Inferior parietal cortex (tissue), 1 donor: ENCODE data around the gene NR2F1-AS1.

Source experiments
- DNase-seq: peaks from one replicate; pipeline ENCODE4 v3.0.0-alpha.2; 2016; ENCODE audit errors: extremely low spot score

NR2F1-AS1 gene

DNA sequence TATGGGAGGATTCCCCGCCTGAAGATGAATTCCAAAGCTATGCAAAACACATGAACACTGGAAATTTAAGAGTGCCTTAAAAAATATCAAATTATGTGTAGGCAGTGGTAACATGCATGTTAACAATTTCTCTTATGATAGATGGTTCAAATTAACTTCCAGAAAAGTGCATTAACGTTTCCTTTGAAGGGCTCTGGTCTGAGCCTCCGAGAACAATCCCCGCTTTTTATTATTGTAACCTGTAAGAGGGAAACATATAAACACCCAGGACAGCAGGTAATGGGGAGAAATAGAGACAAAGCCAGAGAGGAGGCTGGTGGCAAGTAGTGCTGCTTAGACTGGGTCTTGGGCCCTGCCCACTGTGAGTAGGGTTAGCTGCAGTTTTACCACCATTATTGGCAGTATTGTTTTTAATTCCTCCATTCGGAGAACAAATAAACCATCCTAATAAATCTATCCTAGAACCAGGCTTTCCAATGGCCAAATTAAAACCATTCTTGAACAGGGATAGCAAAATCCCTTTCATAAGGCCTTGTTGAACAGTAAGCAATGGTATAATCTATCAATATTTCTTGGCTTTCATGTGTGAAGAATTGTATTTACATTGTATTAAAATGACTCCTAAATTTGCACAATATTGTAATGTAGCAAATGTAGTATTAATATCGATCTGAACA lies 8.3 kb upstream of the NR2F1-AS1 start:
- DNase-seq = no peak

DNA sequence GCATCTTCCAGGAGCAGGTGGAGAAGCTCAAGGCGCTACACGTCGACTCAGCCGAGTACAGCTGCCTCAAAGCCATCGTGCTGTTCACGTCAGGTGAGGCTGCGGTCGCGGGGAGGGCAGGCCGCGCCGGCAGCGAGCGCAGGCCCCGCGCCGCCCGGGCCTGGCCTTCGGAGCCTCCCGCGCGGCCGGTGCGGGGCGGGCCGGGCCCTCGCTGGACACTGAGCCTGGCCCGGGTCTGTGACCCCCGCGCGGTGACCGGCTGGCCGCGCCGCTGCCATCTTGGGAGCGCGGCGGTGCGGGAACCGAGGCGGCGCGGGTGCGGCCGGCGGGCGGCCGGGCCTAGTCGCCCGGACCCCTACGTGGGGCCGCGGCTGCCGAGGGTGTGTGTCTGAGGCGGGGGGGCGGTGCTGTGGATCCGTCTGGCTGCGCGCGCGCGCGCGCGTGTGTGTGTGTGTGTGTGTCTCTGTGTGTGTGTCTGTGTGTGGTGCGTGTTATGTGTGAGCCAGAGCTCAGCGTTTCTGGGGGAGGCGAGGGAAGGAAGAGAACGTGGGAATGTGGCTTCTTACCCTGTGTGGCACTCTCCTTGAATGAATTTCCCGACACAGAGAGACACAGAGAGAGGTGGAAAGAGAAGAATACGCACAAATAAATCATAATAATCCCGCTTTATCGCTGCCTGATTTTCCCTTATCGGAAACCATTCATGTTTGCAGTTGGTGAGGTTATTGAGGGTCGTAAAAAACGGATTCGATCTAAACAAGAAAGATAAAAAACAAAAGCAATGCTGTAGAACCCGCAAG lies 7.5 kb upstream of the NR2F1-AS1 start:
- DNase-seq = no peak

DNA sequence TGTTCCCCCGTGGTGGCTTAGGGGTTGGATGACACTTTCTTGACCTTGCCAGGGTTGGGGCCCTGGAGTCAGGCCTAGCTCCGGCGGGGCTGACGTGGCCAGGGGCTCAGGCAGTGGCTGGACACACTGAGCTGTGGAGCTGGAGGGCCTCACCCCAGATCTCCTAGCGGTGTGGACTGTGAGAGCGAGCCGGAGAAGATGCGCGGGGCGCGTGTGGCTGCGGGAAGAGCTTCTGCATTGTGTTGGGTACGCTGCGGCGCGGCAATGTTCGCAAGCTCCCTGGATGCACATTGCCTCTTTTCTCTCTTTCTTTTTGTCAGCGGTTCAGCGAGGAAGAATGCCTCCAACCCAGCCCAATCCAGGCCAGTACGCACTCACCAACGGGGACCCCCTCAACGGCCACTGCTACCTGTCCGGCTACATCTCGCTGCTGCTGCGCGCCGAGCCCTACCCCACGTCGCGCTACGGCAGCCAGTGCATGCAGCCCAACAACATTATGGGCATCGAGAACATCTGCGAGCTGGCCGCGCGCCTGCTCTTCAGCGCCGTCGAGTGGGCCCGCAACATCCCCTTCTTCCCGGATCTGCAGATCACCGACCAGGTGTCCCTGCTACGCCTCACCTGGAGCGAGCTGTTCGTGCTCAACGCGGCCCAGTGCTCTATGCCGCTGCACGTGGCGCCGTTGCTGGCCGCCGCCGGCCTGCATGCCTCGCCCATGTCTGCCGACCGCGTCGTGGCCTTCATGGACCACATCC lies 6.8 kb upstream of the NR2F1-AS1 start:
- DNase-seq = no peak

DNA sequence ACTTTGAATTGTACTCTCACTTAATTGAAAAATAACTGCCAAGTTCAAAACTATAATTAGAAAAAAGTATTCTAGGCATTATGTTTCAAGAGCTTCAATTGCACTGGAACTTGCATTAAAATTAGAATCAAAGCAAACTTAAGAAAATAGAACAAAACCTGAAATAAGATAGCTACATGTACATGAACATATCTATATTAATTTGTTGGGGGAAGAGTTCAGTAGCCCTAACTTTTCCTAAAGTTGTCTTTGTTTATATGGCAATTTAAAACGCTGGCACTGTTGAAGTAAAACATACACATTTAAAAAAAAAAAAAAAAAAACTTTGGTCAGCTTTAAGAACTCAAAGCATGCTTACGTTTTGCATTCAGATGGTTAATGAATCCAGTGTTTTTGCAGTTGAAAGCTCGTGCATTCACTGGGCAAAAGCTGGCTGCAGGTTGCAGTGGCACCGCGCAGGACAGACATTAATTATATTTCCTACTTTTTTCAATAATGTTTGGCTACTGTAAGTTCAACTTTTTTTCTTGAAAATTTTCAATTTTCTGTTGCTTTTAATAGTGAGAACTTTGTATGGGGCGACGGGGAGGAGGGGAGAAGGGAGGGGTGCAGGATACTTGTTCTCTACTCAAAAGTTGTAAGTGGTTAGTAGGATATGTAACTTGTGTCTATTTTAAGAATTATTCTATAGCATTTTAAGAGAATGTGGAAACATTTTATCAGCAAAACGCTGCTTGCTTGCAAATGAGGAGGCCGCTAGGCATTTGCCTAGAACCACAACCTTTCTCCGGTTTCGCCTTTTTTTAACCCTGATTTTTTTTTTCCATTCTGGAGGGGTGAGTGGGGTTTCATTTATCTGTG lies 5.9 kb upstream of the NR2F1-AS1 start:
- DNase-seq = no peak

DNA sequence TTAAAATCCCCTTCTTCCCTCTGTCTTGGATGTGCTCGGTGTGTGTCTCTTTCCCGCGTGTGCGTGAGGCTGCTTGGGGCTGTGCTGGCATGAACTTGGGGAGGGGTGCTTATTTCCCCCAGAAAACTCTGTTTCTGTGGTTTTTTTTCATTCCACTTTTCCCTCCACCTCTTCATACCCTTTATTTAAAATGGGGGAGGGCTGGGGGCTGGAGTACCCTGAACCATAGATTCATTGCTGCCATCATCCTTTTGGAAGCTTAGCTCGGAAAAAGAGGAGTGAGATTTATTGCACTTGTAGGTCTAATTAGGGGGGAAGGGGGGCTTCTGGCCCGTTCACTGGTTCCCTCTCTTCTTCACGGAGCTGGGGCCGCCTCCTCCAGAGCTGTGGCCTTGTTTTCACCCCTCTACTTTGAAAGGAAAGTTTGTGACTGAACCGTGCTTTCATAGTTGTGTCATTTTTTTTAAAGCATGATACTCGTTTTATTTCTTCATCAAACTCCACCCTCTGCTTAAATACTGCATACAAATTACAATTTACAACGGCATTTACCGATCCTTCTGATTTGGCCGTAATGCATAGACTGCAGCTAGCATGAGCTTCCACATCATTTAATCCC lies 4.9 kb upstream of the NR2F1-AS1 start:
- no peak for DNase-seq

DNA sequence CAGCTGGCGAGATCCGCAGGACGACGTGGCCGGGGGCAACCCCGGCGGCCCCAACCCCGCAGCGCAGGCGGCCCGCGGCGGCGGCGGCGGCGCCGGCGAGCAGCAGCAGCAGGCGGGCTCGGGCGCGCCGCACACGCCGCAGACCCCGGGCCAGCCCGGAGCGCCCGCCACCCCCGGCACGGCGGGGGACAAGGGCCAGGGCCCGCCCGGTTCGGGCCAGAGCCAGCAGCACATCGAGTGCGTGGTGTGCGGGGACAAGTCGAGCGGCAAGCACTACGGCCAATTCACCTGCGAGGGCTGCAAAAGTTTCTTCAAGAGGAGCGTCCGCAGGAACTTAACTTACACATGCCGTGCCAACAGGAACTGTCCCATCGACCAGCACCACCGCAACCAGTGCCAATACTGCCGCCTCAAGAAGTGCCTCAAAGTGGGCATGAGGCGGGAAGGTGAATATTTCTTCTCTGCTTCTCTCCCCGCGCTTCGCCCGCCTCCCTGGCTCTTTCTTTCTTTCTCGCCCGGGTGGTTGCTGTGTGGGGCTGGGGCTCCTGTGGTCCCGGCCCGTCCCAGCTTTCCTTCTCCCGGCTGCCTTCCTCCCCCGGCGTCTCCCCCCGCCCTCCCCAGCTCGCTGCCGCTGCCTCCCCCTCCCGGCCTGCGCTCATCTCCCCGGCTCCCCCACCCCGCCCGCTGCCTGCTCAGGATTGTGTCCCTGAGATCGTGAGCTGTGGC lies 4.2 kb upstream of the NR2F1-AS1 start:
- no peak for DNase-seq

DNA sequence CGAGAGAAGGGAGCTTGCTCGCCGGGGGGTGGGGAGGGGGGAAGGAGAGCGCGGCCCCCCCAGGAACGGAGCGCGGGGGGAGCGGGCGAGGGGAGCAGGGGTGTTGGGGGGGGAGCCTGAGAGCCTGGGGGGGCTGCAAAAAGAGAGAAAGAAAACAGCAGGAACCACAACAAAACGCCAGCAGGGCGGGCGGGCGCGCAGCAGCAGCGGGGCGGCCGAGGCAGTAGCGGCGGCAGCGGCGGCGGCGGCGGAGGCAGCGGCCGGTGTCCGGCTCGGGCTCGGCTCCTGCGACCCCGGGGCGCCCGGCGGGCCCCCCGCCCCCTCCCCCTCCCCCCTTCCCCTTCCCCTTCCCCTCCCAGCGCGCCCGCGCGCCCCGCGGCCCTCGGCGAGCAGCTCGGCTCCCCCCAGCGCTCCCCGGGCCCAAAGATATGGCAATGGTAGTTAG lies 3.6 kb upstream of the NR2F1-AS1 start:
- DNase-seq = no peak

DNA sequence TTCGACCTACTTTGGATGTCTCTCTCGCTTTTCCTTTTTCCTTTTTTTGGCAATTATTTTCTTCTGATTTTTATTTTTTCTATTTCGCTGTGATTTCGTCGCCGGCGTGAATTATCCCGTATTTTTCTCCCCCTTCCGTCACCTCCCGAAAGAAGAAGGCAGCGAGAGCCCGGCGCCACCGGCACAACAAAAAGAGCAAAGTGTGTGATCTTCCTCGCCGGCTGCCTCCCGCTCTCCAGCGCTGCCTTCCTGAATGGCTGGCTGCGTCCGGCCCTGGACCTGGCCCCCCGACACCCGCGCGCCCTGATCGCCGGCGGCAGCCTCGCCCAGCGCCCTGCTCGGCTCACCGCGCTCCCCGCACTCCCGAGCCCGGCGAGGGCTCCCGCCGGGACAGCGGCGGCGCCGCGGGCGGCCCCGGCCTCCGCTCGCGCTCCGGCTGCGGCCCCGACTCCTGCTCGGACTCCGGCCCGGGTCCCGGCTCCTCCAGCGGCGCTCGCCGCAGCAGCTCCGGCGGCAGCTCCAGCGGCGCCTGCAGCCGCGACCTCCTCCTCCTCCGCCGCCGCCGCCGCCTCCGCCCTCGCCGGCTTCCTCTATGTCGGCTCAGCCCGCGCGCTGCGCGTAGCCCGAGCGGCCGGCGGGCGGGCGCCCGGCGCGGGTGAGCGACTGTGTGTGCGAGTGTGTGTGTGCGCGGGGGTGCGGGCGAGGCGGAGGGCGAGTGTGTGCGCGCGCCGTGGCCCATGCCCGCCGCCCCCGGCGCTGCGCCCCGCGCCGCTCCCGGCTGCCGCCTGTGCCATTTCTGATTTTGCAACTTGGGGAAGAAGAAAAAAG lies 3.0 kb upstream of the NR2F1-AS1 start:
- no peak for DNase-seq

DNA sequence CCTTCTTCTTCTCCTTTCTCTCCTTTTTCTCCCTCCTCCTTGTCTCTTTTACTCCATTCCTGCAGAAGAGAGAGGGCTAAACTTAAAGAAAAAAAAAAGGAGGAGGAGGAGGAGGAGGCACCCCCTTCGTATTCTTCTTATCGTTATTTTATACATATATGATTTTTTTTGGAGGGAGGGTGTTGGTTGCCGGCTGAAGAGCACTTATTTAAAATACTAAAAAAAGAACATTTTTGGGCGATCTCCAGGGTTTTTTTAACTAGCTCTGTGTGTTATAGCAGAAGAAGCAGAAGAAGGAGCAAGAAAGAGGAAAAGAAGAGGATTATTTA lies 2.4 kb upstream of the NR2F1-AS1 start:
- no peak for DNase-seq

DNA sequence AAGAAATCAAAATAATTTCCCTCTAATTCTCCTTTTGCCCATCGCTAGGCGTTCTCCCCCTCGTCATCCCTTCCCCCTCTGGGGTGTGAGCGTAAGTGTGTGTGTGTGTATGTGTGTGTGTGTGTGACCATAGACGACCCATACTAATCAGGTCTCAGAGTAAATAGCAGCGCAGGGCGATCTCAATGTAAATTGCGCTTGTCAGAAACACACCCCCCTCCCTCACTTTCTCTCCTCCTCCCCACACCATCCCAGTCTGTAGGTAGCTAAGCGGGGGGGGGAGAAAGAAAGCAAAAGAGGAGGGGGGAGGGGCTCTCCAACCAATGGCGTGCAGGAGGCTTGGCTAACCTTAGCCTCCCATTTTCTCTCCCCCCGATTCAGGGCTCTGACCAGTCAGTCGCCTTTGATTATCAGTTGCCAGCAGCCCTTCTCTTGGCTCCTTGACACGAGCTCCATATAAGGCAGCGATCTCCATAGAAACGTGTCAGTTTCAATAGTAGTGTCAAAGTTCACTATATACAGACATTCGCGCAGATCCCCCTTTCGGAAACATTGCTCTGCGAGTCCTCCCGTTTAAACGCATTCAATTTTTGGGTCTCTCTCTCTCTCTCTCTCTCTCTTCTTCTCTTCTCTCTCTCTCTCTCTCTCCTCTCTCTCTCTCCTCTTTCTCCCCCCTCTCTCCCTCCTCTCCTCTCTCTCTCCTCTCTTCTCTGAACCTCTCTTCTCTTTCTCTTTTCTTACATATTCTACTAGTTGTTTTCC lies 1.8 kb upstream of the NR2F1-AS1 start, which contains the start of gene NR2F1:
Gene NR2F1, plus strand, starts transcription at position 546 of the 762 bp plus-strand sequence. CDS start 1,802 bp downstream, outside the sequence.
- peak; percentile 78 for DNase-seq

DNA sequence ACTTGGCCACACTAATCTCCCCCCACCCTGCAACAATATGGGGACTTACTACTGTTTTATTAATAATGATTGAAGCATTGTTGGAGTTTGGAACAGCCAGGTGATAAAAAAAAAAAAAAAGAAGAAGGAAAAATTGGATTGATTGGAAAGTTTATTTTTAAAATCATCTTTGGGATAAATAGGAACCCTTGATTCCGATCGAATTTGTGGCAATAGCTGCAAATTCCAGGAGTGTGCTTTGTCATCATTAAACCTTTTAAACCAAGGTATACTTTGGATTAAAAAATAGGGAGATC lies 1.1 kb upstream of the NR2F1-AS1 start:
- DNase-seq = no peak

DNA sequence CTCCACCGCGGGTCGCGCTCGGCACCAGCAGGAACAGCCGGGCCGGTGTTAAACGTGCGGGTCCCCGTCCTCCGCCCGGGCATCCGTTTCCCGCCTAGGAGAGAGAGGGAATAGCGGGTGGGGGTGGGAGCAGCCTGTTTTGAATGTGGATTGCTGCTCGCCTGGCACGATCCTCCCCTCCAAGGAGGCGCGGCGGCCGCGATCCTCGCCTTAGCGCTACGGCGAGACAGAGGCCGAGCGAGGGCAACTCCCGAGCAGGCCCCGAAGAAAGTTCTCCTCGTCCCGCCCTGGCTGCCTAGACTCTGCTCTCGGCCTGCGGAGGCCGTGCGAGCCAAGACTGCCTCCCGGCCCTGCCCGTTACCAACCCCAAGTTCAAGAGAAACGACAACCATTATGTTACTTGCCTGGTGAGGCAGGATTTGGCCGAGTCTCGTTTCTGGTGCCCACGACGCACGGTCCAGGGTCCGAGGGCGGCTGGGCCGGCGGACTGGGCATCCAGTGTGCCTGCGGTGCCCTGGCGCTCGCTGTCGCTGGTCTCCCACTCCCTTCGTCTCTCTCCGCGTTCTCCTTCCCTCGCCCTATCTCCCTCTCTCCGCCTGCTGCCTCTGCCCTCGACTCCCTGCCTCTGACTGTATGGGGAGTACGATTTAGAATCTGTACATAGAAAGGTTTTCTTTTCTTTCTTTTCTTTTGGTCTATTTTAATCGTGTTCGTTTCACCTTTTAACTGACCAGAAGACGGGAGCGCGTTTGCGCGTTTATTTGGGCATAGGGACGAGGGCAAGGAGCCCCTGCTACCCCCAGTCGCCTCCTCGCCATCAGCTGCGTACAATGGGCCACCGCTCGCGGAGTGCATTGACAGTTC lies 724 bp downstream of the NR2F1-AS1 start:
- no peak for DNase-seq

DNA sequence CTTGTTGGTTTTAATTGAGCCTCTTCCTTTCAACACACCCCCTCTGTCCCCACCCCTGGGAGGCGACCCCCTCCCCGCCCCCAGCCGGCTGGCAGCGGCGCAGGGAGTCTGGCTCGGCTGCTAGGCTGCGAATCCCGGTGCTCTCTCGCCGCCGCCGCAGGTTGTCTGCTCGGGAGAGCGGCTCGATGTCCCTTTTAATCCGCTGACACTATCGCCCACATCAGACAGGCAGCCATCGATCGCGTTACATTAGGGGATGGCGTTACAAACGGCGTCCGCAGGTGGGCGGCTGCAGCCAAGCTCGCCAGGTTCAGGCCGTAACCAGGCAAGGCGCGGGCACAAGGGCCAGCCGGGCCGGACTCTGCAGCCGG lies 1.3 kb downstream of the NR2F1-AS1 start:
- no peak for DNase-seq

DNA sequence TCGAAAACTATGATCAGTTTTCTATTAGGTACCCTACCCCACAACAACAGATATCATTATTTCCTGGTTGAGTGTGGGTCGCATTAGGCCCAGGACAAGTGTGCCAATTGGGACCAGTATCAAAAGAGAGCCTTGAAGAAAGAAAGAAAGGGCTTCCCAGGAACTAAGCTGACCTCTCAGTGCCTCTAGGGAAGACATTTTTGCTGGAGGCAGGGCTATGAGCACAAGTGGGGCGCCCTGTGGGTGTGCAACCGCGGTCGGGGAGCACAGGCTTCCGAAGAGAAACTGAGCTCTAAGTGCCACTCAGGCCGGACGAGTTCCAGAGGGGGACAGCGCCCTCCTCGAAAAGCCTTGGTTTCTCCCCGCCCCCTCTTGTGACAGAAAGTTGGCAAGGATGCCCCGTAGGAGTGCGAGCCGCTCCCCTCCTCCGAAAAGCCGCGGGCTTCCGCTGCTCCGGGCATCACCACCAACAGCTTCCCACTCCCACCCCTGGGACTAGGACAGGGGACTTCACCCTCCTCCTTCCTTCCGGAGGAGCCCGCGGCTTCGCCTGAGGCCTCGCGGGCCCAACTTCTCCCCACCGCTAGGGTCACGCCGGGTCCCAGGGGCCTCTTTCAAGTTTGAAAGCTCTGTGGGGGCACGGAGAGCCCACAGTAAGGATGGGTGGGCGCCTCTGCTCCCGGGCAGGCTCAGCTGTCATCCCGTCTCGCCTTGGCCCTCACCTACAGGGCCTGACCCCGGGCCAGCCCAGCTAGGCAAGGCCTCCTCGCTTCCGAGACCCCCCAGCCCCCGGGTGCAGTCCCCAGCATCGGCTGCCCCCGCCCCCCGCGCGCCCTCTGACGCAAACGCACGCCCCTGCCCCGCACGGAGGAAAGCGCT lies 2.0 kb downstream of the NR2F1-AS1 start:
- DNase-seq = no peak

DNA sequence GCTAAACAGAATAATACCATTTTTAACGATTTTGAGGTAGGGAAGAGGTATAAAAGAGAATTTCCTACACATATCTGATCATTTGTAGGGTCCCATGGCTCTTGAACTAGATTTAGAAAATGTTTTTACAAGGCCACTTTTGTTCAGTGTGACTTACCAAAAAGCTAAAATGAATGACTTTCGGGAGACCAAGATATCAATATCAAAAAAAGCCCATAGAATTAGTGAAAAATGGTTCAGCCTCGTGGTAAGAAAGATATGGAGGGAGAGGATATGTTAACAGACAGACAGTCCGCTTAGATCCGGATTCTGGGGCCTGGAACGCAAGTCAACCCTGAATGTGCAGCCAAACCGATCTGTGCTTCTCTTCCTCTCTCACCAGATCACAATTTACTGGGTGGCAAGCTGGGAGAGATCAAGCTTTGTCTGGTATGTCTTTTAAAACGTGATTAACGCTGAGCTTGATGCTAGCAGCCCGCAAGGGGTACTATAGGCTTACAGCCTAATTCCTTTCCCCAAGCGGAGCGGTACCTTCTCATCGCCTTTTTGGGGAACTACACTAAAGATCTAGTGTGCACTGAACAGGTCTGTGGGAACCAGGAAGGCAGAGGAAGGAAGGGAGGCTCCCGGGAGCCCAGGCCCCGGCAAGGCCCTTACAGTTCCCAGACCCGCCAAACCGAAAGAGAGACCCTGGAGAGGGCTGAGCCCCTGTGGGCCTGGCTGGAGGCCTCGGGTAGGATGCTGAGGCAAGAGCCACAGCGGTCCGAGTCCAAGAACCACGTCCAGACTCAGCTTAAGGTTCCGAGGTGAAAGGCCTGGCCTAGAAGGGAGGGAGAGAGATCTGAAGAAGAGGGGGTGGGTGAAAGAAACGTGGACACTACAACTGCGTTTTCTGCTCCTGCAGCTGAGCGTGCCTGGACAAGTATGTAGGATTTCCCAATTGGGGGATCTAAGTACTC lies 2.9 kb downstream of the NR2F1-AS1 start:
- DNase-seq = no peak
